Activated CD8-positive, alpha-beta memory T cell treated with anti-CD3 and anti-CD28 coated beads for 4 hours (primary cell): ENCODE measurements around the gene NR5A1.

Experiments used
- DNase-seq, 2 donors: peaks; one replicate each; pipeline ENCODE4 v3.0.0-alpha.2; 2020; ENCODE audit warnings: low read depth in 2 of 2

Gene NR5A1

GRCh38 chr9:124441291-124441690 is 65.9 kb downstream of the NR5A1 start:
- no peak for DNase-seq

GRCh38 chr9:124440786-124441185 is 66.4 kb downstream of the NR5A1 start:
- no peak for DNase-seq

- DNase-seq, result no peak
Measured at GRCh38 chr9:124439686-124440243, 67.4 kb downstream of the NR5A1 start.

GRCh38 chr9:124439086-124439485 is 68.1 kb downstream of the NR5A1 start:
- DNase-seq, result no peak

- no peak for DNase-seq
Measured at GRCh38 chr9:124438091-124438490, 69.1 kb downstream of the NR5A1 start.

GRCh38 chr9:124437086-124437485 is 70.1 kb downstream of the NR5A1 start:
- no peak for DNase-seq

DNA sequence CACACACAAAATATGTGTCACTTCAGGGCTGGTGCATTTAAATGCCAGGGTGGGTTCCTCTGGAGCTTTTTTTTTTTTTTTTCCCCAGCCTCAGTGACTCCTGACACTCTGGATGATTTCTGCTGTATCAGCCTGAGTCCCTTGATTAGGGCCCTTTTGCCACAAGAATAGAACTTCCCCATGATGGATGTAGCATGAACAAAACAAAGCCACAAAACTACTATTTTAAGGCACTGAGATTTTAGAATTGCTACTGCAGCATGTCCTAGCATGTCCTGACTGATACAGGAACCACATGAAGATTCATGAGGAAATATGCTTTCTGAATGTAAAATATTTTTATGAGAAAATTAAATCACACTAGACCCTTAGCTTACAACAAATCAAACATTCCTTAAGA is 70.9 kb downstream of the NR5A1 start:
- no peak for DNase-seq
